Measurements from ENCODE around the gene RPE. TPM values are rescaled to one million over a fixed set of nuclear protein-coding genes. Genes with fewer than 3 reads are reported as not detected.
A peak's percentile ranks its signal among the peaks of the same experiment; 100 is the strongest.

Gene RPE
- total RNA-seq, 2 donors from 2014 or later, result 21.0 to 26.4 TPM

DNA sequence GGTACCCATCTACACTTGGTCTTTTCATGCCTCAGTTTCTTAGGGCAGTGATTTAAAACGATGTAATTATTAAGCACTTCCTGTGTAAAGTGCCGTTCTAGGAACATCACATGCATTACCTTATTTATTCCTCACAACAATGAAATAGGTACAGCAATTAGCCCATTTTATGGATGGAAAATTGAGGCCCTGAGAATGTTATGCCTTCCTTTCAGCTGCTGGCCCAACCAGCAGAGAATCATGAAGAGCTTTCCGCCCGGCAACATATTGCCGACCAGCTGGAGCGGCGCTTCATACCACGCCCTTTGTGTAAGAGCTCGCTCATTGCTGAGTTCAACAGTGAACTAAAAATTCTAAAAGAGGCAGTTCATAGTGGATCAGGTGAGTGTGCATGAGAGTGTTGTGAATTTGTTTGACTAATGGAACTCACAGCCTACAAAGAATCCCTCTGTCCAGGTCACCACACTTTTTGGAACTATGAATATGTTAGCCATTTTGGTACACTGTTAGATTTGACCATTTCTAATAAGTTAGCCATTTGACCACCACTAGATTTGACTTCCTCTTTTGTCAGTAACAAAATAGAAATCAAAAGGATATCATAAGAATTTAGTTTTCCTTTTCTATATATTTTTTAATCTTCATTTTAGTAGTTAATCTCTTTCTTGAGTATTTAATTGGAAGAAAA, 25.6 kb upstream of the RPE start:
- Histone ChIP-seq H3K36me3 (no peaks in the 10 kb centered on the region), H3K4me1 (no peaks in the 10 kb centered on the region), H3K27me3 (no peaks in the 10 kb centered on the region), H3K27ac (no peak overlapping the region), H3K9me3 (no peaks in the 10 kb centered on the region), H3K4me3 (no peak overlapping the region)
- TF ChIP-seq, protein P1, sequence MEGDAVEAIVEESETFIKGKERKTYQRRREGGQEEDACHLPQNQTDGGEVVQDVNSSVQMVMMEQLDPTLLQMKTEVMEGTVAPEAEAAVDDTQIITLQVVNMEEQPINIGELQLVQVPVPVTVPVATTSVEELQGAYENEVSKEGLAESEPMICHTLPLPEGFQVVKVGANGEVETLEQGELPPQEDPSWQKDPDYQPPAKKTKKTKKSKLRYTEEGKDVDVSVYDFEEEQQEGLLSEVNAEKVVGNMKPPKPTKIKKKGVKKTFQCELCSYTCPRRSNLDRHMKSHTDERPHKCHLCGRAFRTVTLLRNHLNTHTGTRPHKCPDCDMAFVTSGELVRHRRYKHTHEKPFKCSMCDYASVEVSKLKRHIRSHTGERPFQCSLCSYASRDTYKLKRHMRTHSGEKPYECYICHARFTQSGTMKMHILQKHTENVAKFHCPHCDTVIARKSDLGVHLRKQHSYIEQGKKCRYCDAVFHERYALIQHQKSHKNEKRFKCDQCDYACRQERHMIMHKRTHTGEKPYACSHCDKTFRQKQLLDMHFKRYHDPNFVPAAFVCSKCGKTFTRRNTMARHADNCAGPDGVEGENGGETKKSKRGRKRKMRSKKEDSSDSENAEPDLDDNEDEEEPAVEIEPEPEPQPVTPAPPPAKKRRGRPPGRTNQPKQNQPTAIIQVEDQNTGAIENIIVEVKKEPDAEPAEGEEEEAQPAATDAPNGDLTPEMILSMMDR (IDR thresholded peaks at IDR 0.05), result no peak
- no peak for DNase-seq (ENCODE audit: low spot score)

DNA sequence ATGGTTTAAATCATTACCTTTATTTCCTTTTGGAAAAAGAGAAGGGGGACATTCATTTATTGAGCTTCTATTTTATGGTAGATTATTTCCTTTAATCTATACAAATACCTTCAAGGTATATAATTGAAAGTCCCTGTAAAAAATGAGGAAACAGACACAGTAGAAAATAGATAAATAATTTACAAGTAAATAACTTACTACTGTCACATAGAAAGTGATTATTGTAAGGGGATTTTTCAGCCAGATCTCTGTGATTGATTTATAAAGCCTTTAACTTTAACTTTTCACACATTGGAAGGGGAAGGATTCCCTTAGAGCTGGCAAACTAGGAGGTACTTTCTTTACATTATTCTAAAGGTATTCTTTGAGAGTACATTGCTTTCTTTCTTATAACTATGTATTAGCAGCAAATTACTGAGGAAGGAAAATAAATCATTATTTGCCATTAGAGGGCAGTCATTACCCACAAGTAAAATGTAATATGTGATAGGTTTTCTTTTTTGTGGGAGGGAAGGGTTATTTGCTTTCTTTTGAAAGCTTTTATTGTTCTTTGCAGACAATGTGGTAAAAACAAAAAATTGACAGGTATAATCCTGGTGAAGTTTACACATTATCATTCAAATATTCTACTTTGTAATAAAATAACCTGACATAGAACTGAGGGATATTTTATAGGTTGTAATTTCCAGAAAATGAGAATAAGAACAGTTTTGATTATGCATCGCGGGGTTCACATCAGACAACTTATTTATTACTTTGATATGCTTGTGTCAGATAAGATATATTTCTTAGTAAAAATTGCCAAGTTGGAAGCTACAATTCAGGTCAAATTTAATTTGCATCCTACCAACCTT, 24.8 kb upstream of the RPE start:
- no peaks in the 10 kb centered on the region for H3K4me1 ChIP-seq
- no peaks in the 10 kb centered on the region for H3K36me3 ChIP-seq
- TF ChIP-seq, protein P1 (IDR thresholded peaks at IDR 0.05), result peak in 1 of 2 donors; percentile 78
- H3K9me3 ChIP-seq, result no peaks in the 10 kb centered on the region
- no peak overlapping the region for H3K27ac ChIP-seq
- no peaks in the 10 kb centered on the region for H3K27me3 ChIP-seq
- DNase-seq (ENCODE audit: low spot score), result no peak
- H3K4me3 ChIP-seq, result no peak overlapping the region

DNA sequence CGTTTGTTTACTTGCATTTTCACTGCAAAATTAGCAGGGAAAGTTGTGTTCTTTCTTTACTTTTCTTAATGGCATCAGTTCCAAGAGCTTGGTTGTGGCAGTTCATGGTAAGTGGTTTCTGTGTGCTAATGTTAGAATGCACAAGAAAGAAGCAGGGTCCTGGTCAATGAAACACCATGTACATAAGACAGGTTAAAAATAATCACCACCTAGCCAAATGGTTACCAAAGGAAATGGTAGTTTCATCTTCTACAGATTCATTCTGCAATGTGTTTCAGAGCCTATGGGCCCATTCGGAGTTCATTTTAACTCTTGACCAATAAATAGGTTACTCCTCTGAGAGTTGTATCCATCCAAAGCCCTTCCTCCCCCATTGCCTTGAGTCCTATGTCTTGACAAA, 18.1 kb upstream of the RPE start:
- Histone ChIP-seq H3K9me3 (no peaks in the 10 kb centered on the region), H3K36me3 (no peaks in the 10 kb centered on the region), H3K4me1 (no peaks in the 10 kb centered on the region), H3K4me3 (no peak overlapping the region), H3K27ac (no peak overlapping the region), H3K27me3 (no peaks in the 10 kb centered on the region)
- DNase-seq (ENCODE audit: low spot score), result no peak
- TF ChIP-seq, protein P1 (IDR thresholded peaks at IDR 0.05), result no peak

DNA sequence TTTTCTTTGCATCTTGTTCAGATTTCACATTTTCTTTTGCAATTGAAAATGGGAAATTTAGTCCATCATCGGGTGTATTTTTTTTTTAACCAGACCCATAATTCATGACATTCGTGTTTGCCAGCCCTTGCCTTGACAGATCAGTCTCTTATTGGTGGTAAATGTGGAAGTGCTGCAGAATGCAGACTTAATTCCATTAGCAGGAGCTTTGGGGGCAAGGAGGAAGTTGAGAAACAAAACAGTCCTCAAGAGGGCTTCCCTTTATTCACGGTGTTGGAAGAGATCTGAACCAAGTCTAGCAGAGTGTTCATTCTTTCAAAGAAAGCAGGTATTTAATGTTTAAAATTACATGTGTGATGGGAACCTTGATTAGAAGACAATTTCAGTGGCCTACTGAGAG, 16.6 kb upstream of the RPE start:
- no peaks in the 10 kb centered on the region for H3K4me1 ChIP-seq
- H3K36me3 ChIP-seq, result no peaks in the 10 kb centered on the region
- no peak overlapping the region for H3K27ac ChIP-seq
- DNase-seq (ENCODE audit: low spot score), result no peak
- H3K27me3 ChIP-seq, result no peaks in the 10 kb centered on the region
- TF ChIP-seq, protein P1 (IDR thresholded peaks at IDR 0.05), result no peak
- no peak overlapping the region for H3K4me3 ChIP-seq
- no peaks in the 10 kb centered on the region for H3K9me3 ChIP-seq

DNA sequence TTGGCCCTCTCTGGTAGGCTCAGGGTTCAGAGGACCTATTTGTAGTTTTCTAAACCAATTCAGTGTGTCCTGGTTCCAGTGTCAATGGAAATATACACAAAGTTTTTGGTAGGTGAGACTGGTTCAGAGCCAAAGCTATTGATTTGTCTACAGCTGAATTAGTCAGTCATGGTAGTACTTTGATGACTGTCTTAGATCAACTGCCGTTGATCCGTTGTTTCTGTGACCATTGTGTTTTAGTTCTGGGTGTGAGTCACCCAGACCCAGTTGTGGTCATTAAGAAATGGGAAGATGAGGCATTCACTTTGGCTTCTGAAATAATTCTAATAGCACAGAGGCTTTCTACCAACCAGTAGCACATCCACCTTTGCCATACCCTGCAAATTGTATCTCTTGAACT, 16.0 kb upstream of the RPE start:
- DNase-seq (ENCODE audit: low spot score), result no peak
- TF ChIP-seq, protein P1 (IDR thresholded peaks at IDR 0.05), result no peak
- Histone ChIP-seq H3K4me3 (no peak overlapping the region), H3K27me3 (no peaks in the 10 kb centered on the region), H3K9me3 (no peaks in the 10 kb centered on the region), H3K4me1 (no peaks in the 10 kb centered on the region), H3K36me3 (no peaks in the 10 kb centered on the region), H3K27ac (no peak overlapping the region)
